Suppressor macrophage treated with lipopolysaccharide for 1 hour (primary cell): ENCODE data around the gene FKBP1B.
"Not testable (repeated sequence)": the region's sequence is repeated elsewhere in the genome, so short reads cannot be mapped to it uniquely, and the experiment has no call there.

Experiments used
- DNase-seq, 3 donors: peaks; one replicate each; pipeline ENCODE4 v3.0.0-alpha.2; 2020 to 2022

Gene FKBP1B

DNA sequence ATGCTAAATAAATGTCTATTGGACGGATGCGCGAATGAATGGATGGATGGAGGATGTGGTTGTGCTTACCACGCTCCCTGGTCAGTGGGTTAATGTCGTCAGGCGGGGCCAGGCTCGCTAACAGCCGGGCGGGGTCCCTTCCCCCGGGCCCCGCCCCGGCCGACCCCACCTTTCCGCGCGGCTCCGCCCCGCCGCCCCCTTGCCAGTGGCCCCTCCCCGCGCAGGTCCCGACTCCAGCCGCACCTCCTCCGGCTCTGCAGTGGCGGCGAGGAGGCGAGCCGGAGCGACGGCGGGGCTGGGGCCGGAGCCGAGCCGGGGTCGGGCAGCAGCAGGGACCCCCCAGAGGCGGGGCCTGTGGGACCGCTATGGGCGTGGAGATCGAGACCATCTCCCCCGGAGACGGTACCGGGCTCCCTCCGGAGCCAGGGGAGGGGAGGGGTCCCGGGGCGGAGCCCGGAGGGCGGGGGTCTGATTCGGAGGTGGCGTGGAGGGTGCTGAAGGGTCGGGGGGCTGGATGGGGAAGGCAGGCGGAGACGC is at the start of gene FKBP1B:
Gene FKBP1B, plus strand, starts transcription at position 257 of the 537 bp plus-strand sequence. Its CDS starts 109 bp downstream, at position 366.
- DNase-seq: peak; percentile 52 to 76 (median 59)

DNA sequence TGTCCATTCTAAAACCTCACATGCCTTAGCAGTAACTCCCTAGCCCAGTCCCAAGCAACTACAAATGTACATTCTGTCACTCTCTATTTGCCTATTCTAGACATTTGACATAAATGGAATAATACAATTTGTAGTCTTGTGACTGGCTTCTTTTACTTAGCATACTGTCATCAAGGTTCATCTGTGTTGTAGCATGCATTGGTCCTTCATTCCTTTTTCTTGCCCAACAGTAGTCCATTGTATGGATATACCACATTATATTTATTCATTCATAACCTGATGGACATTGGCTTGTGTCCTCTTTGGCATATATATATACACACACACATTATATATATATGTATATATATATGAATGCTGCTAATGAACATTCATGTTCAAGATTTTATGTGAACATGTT is 41.8 kb upstream of the FKBP1B start:
- no peak for DNase-seq

DNA sequence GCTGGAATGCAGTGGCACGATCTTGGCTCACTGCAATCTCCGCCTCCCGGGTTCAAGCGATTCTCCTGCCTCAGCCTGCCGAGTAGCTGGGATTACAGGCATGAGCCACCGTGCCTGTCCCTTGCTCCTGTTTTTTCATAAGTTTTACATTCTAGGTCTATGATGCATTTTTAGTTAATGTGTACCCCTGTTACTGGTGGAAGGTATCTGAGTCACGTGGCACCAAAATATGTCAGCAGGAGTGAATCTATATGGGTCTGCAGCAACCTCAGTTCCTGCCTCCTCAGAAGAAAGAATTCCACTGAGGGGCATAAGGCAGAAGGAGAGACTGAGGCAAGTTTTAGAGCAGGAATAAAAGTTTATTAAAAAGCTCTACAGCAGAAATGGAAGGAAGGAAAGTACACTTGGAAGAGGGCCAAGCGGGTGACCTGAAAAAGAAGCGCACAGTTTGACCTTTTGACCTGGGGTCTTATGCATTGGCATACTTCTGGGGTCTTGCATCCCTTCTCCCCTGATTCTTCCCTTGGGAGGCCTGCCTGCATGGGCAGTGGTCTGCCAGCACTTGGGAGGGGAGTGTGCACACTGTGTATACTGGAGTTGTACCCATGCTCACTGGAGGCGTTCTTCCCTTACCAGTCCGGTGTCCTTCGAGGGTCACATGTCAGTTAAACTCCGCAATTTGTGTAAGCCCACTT is 40.7 kb upstream of the FKBP1B start:
- no peak for DNase-seq

DNA sequence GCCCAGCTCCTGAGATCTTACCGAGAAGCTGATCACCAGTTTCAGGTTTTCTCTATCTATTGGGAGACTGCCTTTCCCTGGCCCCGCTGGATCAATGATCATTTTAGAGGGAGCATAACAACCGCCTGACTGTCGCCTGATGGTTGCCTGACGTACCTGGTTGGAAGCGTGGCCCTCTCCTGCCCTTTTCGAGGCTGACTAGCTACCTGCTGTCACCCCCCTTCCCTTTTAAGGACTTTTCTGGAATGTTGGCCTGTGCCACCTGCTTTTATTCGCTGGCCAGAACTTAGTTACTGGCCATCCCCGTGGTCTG is 40.2 kb upstream of the FKBP1B start:
- no peak for DNase-seq

DNA sequence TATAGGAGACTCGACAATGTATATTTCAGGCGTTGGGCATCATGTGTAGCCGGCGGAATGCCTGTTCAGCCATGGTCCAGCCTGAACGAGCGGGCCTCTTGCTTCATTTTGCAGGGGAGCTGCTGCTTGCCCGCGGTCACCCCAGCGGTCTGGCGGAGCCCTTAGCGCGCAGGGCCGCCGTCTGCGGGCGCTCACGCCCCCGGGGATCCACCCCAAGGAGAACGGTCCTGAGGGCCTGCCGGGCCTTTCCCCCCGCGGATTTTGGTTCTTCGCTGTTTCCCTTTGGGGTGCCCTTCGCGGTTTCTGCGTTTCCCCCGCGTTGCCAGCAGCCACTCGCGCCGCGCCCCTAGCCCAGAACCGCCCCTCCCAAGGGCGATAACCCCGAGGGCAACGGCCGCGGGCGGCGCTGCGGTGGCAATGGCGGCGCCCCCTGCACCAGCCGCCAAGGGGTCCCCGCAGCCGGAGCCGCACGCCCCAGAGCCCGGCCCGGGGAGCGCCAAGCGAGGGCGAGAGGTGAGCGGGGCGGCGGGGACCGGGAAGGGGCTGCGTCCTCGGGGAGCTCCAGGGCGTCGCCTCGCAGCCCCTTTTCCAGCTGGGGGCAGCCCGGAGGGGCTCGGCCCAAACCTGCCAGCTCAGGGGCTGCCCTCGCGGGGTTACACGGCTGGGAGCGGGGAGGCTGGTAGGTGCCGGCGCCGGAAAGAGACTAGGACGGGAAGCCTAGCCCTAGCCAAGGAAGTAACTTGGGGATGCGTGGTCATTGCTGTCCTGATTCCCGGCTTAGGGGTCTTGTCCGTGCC is 39.7 kb upstream of the FKBP1B start, which contains the start of gene MFSD2B:
Gene MFSD2B, plus strand, starts transcription at position 406 of the 797 bp plus-strand sequence. Its CDS starts 12 bp downstream, at position 418.
- peak in 2 of 3 donors; percentile 4 to 32 for DNase-seq

DNA sequence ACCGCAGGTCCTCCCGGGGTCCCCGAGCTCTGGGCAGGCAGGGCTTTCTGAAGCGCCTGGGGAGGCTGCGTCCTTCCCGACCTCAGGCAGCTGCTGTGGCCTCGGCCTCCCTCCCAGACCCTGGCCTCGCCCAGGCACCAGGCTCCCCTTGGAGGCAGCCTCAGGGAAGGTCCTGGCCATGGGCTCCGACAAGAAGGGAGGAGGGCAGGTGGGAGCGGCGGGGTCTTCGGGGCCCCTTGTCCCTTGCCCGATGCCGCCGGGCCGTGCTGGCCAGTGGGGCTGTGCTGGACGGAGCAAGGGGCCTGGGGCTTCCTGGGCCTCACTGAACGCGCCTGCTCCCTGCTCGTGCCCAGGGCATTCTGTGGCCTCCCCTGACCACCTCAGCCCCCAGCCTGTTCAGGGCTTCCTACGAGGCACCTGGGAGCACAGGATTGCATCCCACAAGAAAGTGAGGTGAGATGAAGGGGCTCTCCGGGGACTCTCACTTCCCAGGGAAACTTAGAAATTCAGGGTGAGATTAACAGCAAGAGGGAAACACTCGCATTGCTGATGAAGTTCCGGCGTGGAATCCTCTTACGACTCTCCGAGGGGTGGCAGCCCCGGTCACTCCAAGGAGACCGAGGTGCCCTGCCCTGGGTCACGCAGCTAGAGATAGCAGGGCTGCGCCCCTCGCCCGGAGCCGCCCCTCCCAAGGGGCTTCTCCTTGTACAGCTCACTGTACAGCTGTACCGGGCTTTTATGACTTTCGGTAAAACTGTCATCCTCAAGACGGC is 38.9 kb upstream of the FKBP1B start:
- DNase-seq: no peak

DNA sequence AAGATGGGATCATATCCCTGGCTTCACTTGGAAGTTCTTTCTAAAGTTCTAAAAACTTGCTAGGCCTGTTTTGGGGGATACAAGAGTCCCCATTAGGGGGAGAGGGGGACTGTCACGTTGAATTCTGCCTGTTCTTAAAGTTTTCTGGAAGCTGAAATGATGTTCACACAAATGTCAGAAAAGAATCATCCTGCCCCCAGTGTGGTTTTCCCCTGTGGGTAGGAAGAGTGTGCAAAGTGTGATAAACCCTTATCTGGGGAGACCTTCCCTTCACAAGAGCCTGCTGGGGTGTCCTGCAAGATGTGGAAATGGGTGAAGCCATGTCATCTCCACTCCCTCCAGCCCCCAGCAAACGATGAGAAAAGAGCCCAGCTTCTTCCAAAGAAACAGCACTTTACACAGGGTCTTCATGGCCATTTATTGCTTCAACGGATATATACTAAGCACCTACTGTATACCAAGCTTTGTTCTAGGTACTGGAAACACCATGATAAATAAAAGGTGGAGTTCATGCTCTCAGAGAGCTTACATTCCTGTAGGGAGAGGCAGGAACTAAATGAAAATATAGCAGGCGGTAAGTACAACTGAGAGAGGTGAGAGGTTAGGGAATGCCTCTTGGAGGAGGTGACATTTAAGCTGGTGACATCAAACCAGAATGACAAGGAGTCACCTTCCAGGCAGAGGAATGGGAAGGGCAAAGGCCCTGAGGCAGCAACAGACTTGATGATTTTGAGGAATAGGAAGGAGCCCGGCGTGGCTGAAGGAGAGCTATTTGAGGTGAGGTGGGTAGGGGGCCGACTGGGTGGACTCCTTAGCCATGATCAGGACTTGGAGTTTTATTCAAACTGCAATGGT is 38.1 kb upstream of the FKBP1B start:
- no peak for DNase-seq

- peak; percentile 29 to 37 (median 33) for DNase-seq
Measured at GRCh38 chr2:24012521-24013188, 36.9 kb upstream of the FKBP1B start.

DNA sequence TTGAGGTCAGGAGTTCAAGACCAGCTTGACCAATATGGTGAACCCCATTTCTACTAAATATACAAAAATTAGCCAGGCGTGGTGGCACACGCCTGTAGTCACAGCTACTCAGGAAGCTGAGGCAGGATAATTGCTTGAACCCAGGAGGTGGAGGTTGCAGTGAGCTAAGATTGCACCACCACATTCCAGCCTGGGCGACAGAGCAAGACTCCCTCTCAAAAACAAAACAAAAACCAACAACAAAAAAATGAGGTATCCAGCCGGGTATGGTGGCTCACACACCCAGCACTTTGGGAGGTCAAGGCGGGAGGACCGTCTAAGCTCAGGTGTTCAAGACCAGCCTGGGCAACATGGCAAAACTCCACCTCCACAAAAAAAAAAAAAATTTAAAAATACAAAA is 34.6 kb upstream of the FKBP1B start:
- DNase-seq: not testable (repeated sequence)

- no peak for DNase-seq
Measured at GRCh38 chr2:24015562-24016375, 33.8 kb upstream of the FKBP1B start.

DNA sequence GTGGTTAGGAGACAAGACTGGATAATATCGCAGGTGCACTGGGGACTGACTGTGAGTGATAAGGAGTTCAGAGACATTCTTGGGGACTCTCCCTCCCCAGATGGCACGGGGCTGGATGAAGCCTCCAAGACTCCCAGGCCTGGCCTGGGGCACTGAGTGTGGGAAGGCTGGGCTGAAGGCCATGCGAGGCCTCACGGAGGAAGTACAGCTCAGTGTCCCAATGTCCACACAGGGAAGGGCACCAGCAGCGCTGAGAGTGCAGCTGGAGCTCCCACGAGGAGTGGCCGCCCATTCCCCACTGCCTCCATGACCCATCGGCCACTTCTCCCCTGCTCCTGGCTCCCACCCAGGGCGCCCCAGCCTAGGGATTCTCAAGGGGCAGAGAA is 33.2 kb upstream of the FKBP1B start:
- DNase-seq: no peak

DNA sequence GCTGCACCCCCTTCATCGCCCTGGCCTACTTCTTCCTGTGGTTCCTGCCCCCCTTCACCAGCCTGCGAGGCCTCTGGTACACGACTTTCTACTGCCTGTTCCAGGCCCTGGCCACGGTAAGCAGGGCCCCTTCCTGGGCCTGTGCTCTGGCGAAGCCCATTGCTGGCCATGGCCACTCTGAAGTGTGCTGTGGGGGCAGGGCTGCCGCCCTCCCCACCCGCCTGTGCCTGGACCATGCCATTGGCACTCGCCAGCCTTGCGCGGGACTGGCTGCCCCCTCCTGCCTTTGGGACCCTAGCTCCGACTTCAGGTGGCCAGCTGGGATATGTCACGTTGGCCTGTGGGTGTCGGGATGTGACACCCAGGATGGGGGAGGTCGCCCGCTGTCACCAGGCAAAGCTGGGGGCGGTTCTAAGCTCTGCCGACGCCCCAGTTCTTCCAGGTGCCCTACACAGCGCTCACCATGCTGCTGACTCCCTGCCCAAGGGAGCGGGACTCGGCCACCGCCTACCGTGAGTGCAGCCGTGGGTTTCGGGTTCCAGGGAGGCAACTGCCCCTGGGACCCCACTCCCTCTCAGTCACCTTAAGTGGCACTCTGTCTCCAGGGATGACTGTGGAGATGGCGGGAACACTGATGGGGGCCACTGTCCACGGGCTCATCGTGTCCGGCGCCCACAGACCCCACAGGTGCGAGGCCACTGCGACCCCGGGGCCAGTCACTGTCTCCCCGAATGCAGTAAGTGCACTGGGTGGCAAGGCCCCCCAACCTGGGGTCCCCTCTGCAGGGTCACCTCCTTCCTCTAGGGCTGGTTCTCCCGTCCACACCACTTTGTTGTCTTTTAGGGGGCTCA is 32.5 kb upstream of the FKBP1B start:
- no peak for DNase-seq

DNA sequence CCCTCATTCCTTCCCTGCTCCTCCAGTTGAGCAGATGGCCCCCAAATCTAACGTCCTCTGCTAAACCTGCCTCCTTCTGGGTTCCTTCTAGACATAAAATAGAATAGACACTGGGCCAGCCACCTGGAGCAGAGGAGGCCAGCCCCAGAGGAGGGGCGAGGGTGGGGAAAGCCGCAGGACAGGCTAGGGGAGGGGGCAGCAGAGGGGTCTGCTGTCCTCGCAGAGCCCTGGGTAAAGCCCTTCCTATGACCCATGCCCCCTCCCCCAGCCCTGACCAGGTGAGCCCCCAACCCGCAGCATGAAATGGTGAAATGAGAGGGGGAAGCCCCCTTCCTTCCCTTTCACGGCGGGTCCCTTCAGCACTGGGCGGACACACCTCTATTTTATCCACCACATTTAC is 31.8 kb upstream of the FKBP1B start:
- no peak for DNase-seq

DNA sequence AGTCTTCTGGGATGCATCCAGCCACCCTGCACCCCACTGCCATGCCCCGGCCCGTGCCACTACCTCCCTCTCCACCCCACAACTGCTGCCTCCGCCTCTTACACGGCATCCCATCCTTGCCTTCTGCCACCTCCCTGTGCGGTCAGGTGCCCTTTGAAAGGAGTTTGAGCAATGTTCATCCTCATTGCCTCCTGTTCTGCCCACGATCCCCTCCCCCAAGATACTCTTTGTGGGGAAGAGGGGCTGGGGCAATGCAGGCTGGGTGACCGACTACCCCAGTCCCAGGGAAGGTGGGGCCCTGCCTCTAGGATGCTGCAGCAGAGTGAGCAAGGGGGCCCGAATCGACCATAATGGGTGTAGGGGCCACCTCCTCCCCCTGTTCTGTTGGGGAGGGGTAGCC is 31.3 kb upstream of the FKBP1B start:
- no peak for DNase-seq

DNA sequence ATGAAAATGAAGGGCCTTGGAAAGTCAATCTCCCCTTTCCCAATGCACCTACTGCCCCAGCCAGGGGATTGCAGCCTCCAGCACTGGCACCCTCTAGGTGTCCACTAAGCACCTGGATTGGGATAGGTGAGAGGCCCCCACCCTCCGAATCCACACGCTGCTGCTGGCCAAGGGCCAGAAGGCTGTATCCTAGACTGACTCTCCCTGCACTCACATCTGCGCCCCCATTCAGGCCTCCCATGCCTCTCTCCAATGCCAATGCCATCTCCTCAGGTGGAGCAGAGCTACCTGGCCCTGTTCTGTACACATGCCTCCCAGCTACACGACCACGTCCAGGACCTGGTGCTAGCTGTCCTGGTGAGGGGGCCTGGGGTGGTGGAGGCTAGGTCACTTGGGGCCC is 29.8 kb upstream of the FKBP1B start:
- DNase-seq: no peak

DNA sequence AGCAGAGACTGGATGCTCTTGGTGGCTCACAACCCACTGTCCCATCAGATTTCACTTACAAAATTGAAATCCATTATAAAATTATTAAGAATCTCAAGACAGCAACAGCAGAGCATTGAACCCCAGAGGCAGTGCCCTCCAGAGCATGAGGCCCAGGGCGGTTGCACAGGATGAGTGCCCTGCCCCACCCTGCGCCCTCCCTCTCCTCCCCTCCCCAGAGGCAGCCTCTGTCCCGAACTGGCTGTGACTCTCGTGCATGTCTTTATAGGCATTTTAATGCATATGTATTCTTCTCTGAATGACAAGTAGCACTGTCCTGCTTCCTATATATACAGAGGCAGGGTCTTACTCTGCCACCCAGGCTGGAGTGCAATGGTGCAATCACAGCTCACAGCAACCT is 29.3 kb upstream of the FKBP1B start:
- DNase-seq: no peak

DNA sequence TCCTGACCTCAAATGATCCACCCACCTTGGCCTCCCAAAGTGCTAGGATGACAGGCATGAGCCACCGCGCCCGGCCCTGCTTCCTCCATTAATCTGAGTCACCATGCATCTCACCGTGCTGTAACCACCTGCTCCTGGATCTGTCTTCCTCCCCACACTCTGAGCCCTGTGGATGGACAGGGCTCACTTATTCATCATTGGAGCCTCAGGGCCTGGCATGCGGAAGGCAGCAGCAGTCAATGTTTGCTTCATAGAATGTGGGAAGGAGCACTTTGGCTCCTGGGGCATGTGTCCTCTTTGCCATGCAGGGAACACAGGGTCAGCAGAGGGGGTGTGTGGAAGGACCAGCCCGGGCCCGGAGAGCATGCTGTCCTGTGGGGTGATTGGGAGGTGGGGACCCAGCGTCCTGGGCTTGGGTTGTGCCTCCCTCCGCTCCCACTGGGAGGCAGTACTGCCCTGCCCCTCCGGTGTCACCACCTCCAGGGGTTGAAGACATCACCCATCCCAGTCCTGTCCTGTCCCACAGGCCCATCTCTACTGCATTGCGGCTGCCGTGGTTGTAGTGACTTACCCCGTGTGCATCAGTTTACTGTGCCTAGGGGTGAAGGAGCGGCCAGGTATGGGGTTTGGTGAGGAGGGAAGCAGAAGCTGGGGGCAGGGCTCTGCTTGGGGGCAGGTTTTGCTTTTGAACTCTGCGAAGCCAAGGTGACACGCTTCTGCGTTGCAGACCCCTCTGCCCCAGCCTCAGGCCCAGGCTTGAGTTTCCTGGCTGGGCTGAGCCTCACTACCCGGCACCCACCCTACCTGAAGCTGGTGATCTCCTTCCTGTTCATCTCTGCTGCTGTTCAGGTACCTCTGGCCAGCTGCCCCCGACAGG is 28.2 kb upstream of the FKBP1B start:
- DNase-seq: peak in 2 of 3 donors; percentile 28 to 41

- DNase-seq: no peak
Measured at GRCh38 chr2:24022324-24022974, 27.1 kb upstream of the FKBP1B start.
